A673 (cell line): Measurements from ENCODE around the gene RNF144B.

Source experiments
- CTCF ChIP-seq: fragments of 300-800, 200-600 bp; sonication (generic); conservative IDR thresholded peaks from 2 replicates; pipeline ENCODE4 v1.5.1; 2017; ENCODE audit warnings: low read depth, mild to moderate bottlenecking, antibody characterized with exemption, low read length, moderate library complexity, mixed read lengths
- EZH2 ChIP-seq: fragments of 200-600 bp; sonication (generic); IDR thresholded peaks from 2 replicates; pipeline ENCODE4 v1.6.1; 2017; ENCODE audit warnings: borderline replicate concordance, low read depth, mild to moderate bottlenecking, mixed read lengths, antibody characterized with exemption, low read length; ENCODE audit not compliant: poor library complexity, severe bottlenecking

- TF ChIP-seq CTCF = no peak
- TF ChIP-seq EZH2 = no peak
These were observed 46.2 kb upstream of the RNF144B start for GRCh38 chr6:18340781-18341551.
